Dendritic cell treated with granulocyte-macrophage colony-stimulating factor and Interleukin-4, amounts not matched to agents 40 ng/mL and 50 ng/mL, for 4 days (primary cell): ENCODE data around the gene DNMT3B.
"Not testable (repeated sequence)": the region's sequence is repeated elsewhere in the genome, so short reads cannot be mapped to it uniquely, and the experiment has no call there.

ENCODE experiments used
- H3K27ac Mint-ChIP-seq: one replicate; pipeline ENCODE4 v1.8.0; 2022; ENCODE audit warnings: mild to moderate bottlenecking, mixed read lengths
- H3K27me3 Mint-ChIP-seq: one replicate; pipeline ENCODE4 v1.8.0; 2022; ENCODE audit warnings: mild to moderate bottlenecking, mixed read lengths
- H3K36me3 Mint-ChIP-seq: one replicate; pipeline ENCODE4 v1.8.0; 2022; ENCODE audit warnings: low read depth, mixed read lengths
- H3K4me1 Mint-ChIP-seq: one replicate; pipeline ENCODE4 v1.8.0; 2022; ENCODE audit warnings: low read depth, mixed read lengths
- H3K4me3 Mint-ChIP-seq: one replicate; pipeline ENCODE4 v1.8.0; 2022; ENCODE audit warnings: mild to moderate bottlenecking, moderate library complexity, mixed read lengths
- H3K9me3 Mint-ChIP-seq: one replicate; pipeline ENCODE4 v1.8.0; 2022; ENCODE audit warnings: mixed read lengths
- intact Hi-C: fragments of 100-400 bp; cut with micrococcal nuclease; formaldehyde crosslinking; loops from one replicate; pipeline ENCODE4 v1.15.0; 2022

Gene DNMT3B

GRCh38 chr20:32792731-32793458, 30.7 kb downstream of the DNMT3B start:
- H3K36me3 Mint-ChIP-seq, result no peaks in the 10 kb centered on the region
- no peak overlapping the region for H3K4me3 Mint-ChIP-seq
- H3K4me1 Mint-ChIP-seq, result peaks cover 9% of the 10 kb centered on the region
- no peaks in the 10 kb centered on the region for H3K9me3 Mint-ChIP-seq
- H3K27ac Mint-ChIP-seq, result no peak overlapping the region
- intact Hi-C loops, result no loop called here
- no peaks in the 10 kb centered on the region for H3K27me3 Mint-ChIP-seq

- Mint-ChIP-seq H3K27me3 (no peaks in the 10 kb centered on the region), H3K36me3 (no peaks in the 10 kb centered on the region), H3K4me1 (no peaks in the 10 kb centered on the region), H3K27ac (no peak overlapping the region), H3K4me3 (no peak overlapping the region), H3K9me3 (no peaks in the 10 kb centered on the region)
- intact Hi-C loops, result no loop called here
Measured at GRCh38 chr20:32796383-32796948, 34.3 kb downstream of the DNMT3B start.

GRCh38 chr20:32796981-32797451, 34.8 kb downstream of the DNMT3B start:
- no peak overlapping the region for H3K4me3 Mint-ChIP-seq

GRCh38 chr20:32797571-32797970, 35.4 kb downstream of the DNMT3B start:
- H3K4me1 Mint-ChIP-seq, H3K36me3 Mint-ChIP-seq, H3K27me3 Mint-ChIP-seq, H3K9me3 Mint-ChIP-seq, intact Hi-C loops, H3K27ac Mint-ChIP-seq, H3K4me3 Mint-ChIP-seq: not testable (repeated sequence)

More at GRCh38 chr20:32796981-32797451, 34.8 kb downstream of the DNMT3B start:
- H3K36me3 Mint-ChIP-seq, result no peaks in the 10 kb centered on the region
- intact Hi-C loops, result no loop called here
- H3K4me1 Mint-ChIP-seq, result no peaks in the 10 kb centered on the region
- no peaks in the 10 kb centered on the region for H3K9me3 Mint-ChIP-seq
- no peak overlapping the region for H3K27ac Mint-ChIP-seq
- H3K27me3 Mint-ChIP-seq, result no peaks in the 10 kb centered on the region

- intact Hi-C loops, result no loop called here
- no peak overlapping the region for H3K27ac Mint-ChIP-seq
- H3K9me3 Mint-ChIP-seq, result no peaks in the 10 kb centered on the region
- H3K36me3 Mint-ChIP-seq, result no peaks in the 10 kb centered on the region
- no peaks in the 10 kb centered on the region for H3K4me1 Mint-ChIP-seq
- H3K4me3 Mint-ChIP-seq, result no peak overlapping the region
- H3K27me3 Mint-ChIP-seq, result no peaks in the 10 kb centered on the region
Measured at GRCh38 chr20:32798046-32798981, 36.1 kb downstream of the DNMT3B start.

DNA sequence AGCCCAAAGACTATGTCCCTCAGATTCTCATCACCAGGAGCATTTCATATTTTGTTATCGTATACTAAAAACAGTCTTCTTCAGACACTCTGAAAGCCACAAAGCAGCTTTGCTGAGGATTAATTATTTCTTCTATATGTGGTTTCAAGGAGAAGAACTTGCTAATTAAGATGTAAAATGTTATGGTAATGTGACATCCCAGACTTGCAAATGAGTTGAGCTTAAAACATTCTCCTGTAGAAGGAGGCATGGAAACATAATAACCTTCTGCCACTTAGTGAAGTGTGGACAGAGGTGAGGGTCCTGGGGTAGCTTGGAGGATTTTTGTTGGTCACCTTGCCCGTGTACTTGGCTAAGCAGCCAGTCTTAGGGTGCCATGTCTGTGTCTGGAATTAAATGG, 40.9 kb downstream of the DNMT3B start:
- no peaks in the 10 kb centered on the region for H3K27me3 Mint-ChIP-seq
- intact Hi-C loops, result no loop called here
- H3K9me3 Mint-ChIP-seq, result no peaks in the 10 kb centered on the region
- H3K27ac Mint-ChIP-seq, result no peak overlapping the region
- H3K36me3 Mint-ChIP-seq, result no peaks in the 10 kb centered on the region
- H3K4me1 Mint-ChIP-seq, result no peaks in the 10 kb centered on the region
- H3K4me3 Mint-ChIP-seq, result no peak overlapping the region

DNA sequence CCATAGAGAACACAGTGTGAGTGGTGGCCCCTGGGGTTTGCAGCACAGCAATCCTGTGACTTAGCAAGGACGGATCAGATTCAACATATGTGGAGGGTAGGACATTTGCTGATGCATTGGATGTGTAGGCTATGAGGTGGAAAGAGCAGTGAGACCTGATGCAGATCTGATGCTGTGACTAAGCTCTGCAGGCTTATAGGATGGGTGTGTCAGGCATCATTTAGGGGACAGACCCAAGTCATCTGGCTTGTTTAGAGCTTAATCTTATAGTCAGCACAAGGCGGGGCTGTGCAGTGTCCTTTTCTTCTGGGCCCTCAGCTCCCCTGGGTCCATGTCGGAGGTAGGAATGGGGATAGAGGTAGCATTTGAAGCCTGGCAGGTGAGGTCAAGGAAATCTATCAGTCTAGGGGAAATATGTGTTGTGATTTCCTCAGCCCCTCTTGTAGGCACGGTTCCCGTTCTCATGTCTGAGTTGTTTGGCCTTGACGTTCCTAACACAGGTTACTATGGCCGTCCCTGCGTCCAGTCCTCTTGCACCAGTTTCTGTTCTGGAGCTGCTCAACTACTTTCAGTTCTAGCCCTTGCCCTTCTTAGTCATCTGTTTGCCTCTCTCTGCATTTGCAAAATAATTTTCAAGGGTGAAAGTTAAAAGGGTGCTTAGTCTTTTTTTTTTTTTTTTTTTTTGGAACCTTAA, 42.0 kb downstream of the DNMT3B start:
- intact Hi-C loops, result no loop called here
- H3K9me3 Mint-ChIP-seq, result no peaks in the 10 kb centered on the region
- no peak overlapping the region for H3K27ac Mint-ChIP-seq
- no peaks in the 10 kb centered on the region for H3K36me3 Mint-ChIP-seq
- no peaks in the 10 kb centered on the region for H3K27me3 Mint-ChIP-seq
- H3K4me3 Mint-ChIP-seq, result no peak overlapping the region
- no peaks in the 10 kb centered on the region for H3K4me1 Mint-ChIP-seq

- no peaks in the 10 kb centered on the region for H3K27me3 Mint-ChIP-seq
- intact Hi-C loops, result no loop called here
- no peak overlapping the region for H3K27ac Mint-ChIP-seq
- no peaks in the 10 kb centered on the region for H3K36me3 Mint-ChIP-seq
- no peaks in the 10 kb centered on the region for H3K9me3 Mint-ChIP-seq
- H3K4me3 Mint-ChIP-seq, result no peak overlapping the region
- no peaks in the 10 kb centered on the region for H3K4me1 Mint-ChIP-seq
Measured at GRCh38 chr20:32804817-32805216, 42.6 kb downstream of the DNMT3B start.

DNA sequence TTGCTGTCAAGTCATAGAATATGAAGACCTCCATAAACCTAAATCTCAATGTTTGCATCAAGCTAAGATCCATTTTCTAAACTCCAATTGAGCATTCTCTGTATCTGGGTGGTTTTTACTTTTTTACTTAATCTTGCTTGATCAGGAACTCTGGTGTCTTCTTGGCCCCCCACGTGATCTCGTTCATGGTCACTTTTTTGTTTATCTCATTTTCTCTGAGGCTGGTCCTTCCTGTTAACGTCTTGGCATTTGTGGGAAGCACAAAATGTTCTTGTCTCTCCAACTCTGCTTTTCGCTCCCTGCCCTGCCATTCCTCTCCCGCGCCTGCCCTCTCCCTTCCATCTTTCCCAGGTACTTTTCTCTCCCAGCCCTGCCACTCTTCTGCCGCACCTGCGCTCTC, 43.5 kb downstream of the DNMT3B start:
- Mint-ChIP-seq H3K4me3 (no peak overlapping the region), H3K36me3 (no peaks in the 10 kb centered on the region), H3K9me3 (no peaks in the 10 kb centered on the region), H3K27ac (no peak overlapping the region), H3K4me1 (no peaks in the 10 kb centered on the region), H3K27me3 (no peaks in the 10 kb centered on the region)
- intact Hi-C loops, result no loop called here

DNA sequence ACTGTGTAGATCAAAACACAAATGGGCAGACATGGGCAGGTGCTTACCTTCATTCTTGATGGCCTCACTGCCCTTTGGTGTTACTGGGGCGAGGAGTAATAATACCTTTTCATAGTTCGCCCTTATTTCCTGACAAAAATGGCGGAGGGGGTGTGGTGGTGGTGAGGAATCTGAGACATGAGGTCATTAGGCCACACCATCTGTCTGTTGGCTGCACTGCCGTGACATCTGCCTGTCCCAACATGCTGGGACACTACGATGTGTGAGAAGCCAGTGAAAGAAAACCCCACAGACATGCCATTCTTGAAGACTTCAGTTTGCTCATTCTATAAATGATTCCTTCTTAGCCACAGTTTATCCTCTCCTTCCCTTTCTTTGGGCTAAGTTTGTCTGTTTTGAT, 44.2 kb downstream of the DNMT3B start:
- intact Hi-C loops, result no loop called here
- Mint-ChIP-seq H3K4me3 (no peak overlapping the region), H3K9me3 (no peaks in the 10 kb centered on the region), H3K36me3 (no peaks in the 10 kb centered on the region), H3K27ac (no peak overlapping the region), H3K27me3 (no peaks in the 10 kb centered on the region), H3K4me1 (no peaks in the 10 kb centered on the region)

GRCh38 chr20:32807706-32808105, 45.5 kb downstream of the DNMT3B start:
- no peaks in the 10 kb centered on the region for H3K27me3 Mint-ChIP-seq
- no peaks in the 10 kb centered on the region for H3K4me1 Mint-ChIP-seq
- no peak overlapping the region for H3K27ac Mint-ChIP-seq
- H3K9me3 Mint-ChIP-seq, result no peaks in the 10 kb centered on the region
- no peak overlapping the region for H3K4me3 Mint-ChIP-seq
- no peaks in the 10 kb centered on the region for H3K36me3 Mint-ChIP-seq
- intact Hi-C loops, result no loop called here

- H3K4me1 Mint-ChIP-seq, result no peaks in the 10 kb centered on the region
- intact Hi-C loops, result no loop called here
- no peak overlapping the region for H3K27ac Mint-ChIP-seq
- H3K36me3 Mint-ChIP-seq, result no peaks in the 10 kb centered on the region
- no peaks in the 10 kb centered on the region for H3K9me3 Mint-ChIP-seq
- H3K4me3 Mint-ChIP-seq, result no peak overlapping the region
- no peaks in the 10 kb centered on the region for H3K27me3 Mint-ChIP-seq
Measured at GRCh38 chr20:32808438-32808837, 46.3 kb downstream of the DNMT3B start.

GRCh38 chr20:32809907-32810306, 47.7 kb downstream of the DNMT3B start:
- Mint-ChIP-seq H3K4me1 (no peaks in the 10 kb centered on the region), H3K4me3 (no peak overlapping the region), H3K9me3 (no peaks in the 10 kb centered on the region), H3K27me3 (no peaks in the 10 kb centered on the region), H3K36me3 (no peaks in the 10 kb centered on the region), H3K27ac (no peak overlapping the region)
- intact Hi-C loops, result no loop called here

DNA sequence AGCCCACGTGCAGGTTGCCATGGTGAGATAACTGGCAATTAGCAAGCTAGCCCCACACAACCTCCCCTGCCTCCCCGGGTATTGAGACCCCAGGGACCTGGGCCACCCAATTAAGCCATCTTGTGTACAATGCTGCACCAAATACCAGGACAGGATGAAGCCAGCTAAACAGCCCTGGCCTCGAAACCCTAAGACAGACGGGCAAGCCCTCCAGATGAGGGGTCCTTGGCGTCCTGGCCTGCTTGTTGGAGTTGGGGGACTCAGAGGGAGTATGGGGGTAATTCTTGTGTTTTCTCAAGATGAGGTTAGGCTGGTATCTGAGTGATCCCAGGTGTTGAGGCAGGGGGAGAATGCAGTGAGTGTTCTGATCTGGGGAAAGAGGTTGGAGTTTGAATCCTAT, 48.8 kb downstream of the DNMT3B start:
- H3K27me3 Mint-ChIP-seq, result no peaks in the 10 kb centered on the region
- H3K4me1 Mint-ChIP-seq, result no peaks in the 10 kb centered on the region
- no peak overlapping the region for H3K27ac Mint-ChIP-seq
- no peaks in the 10 kb centered on the region for H3K36me3 Mint-ChIP-seq
- H3K9me3 Mint-ChIP-seq, result no peaks in the 10 kb centered on the region
- H3K4me3 Mint-ChIP-seq, result no peak overlapping the region
- intact Hi-C loops, result no loop called here
